ENCODE measurements around the gene OLFM4.

DNA sequence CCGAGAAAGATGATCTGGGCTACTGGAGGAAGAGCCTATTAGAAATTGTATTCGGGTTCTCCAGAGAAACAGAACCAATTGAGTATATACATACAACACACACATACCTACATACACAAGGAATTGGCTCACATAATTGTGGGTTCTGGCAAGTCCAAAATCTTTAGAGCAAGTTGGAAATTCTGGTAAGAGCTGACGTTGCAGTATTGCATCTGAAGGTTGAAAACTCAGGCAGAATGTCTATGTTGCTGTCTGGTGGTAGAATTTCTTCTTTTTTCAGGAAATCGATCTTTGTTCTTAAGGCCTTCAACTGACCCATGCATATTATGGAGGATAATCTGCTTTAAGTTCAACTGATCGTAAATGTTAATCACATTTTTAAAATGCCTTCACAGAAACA lies 15.5 kb upstream of the OLFM4 start:
- TF ChIP-seq POLR2A (IDR thresholded peaks at IDR 0.05; ENCODE audit: control extremely low read depth in 1 of 2, low read depth in 2 of 2, low read length in 2 of 2) (no peak), EZH2 (IDR thresholded peaks at IDR 0.05; ENCODE audit: low read depth, low read length, severe bottlenecking) (no peak), SIN3A (conservative IDR thresholded peaks at IDR 0.05 in 1 of 2, IDR thresholded peaks at IDR 0.05 in 1 of 2; ENCODE audit: low read depth in 1 of 2, low read length in 2 of 2) (no peak), RBBP5 (IDR thresholded peaks at IDR 0.05; ENCODE audit: borderline replicate concordance, low read depth, low read length) (no peak), RFX5 (IDR thresholded peaks at IDR 0.05; ENCODE audit: borderline replicate concordance, low read depth, low read length) (no peak)
- TF ChIP-seq, protein P1, sequence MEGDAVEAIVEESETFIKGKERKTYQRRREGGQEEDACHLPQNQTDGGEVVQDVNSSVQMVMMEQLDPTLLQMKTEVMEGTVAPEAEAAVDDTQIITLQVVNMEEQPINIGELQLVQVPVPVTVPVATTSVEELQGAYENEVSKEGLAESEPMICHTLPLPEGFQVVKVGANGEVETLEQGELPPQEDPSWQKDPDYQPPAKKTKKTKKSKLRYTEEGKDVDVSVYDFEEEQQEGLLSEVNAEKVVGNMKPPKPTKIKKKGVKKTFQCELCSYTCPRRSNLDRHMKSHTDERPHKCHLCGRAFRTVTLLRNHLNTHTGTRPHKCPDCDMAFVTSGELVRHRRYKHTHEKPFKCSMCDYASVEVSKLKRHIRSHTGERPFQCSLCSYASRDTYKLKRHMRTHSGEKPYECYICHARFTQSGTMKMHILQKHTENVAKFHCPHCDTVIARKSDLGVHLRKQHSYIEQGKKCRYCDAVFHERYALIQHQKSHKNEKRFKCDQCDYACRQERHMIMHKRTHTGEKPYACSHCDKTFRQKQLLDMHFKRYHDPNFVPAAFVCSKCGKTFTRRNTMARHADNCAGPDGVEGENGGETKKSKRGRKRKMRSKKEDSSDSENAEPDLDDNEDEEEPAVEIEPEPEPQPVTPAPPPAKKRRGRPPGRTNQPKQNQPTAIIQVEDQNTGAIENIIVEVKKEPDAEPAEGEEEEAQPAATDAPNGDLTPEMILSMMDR (IDR thresholded peaks at IDR 0.05; ENCODE audit: control extremely low read depth in 1 of 3, insufficient read depth in 1 of 3, low read depth in 1 of 3, low read length in 3 of 3), result no peak
- TF ChIP-seq, protein P2, sequence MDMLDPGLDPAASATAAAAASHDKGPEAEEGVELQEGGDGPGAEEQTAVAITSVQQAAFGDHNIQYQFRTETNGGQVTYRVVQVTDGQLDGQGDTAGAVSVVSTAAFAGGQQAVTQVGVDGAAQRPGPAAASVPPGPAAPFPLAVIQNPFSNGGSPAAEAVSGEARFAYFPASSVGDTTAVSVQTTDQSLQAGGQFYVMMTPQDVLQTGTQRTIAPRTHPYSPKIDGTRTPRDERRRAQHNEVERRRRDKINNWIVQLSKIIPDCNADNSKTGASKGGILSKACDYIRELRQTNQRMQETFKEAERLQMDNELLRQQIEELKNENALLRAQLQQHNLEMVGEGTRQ (IDR thresholded peaks at IDR 0.05; ENCODE audit: low read length), result no peak
